K562 (cell line): Measurements from ENCODE around the gene POU2F3. TPM values are rescaled to one million over a fixed set of nuclear protein-coding genes. Genes with fewer than 3 reads are reported as not detected.
A peak's percentile ranks its signal among the peaks of the same experiment; 100 is the strongest.

ENCODE experiments used
- BRD9 ChIP-seq: fragments of 450-650 bp; IDR thresholded peaks from 2 replicates; pipeline ENCODE4 v1.6.1; 2018; ENCODE audit warnings: low read depth; ENCODE audit not compliant: partially characterized antibody
- CAMTA2 ChIP-seq: fragments of 250-450 bp; sonication (Bioruptor Pico); conservative IDR thresholded peaks from 2 replicates; pipeline ENCODE4 v1.5.1; 2022
- CHD1 ChIP-seq: fragments of 200-600 bp; sonication (generic); IDR thresholded peaks from one replicate; pipeline ENCODE4 v1.6.1; 2012; ENCODE audit warnings: mild to moderate bottlenecking, moderate library complexity, low read length, inconsistent platforms
- FOXK2 ChIP-seq, 2 experiments: fragments of 450-650 bp; IDR thresholded peaks in 1 of 2; conservative IDR thresholded peaks in 1 of 2; 2 replicates each; pipeline ENCODE4 v1.6.1; 2016; ENCODE audit warnings: low read depth in 2 of 2, mild to moderate bottlenecking in 1 of 2
- GATAD2B ChIP-seq: fragments of 450-650 bp; IDR thresholded peaks from 2 replicates; pipeline ENCODE4 v1.6.1; 2017; ENCODE audit warnings: mild to moderate bottlenecking, borderline replicate concordance
- GTF2A2 ChIP-seq: IDR thresholded peaks from 2 replicates; pipeline ENCODE4 v1.6.1; 2016; ENCODE audit warnings: mild to moderate bottlenecking, missing genetic modification characterization, missing compliant biosample characterization
- HIVEP1 ChIP-seq: fragments of 250-450 bp; sonication (Bioruptor Pico); IDR thresholded peaks from 2 replicates; pipeline ENCODE4 v1.4.0; 2020; ENCODE audit warnings: mild to moderate bottlenecking
- KLF6 ChIP-seq: fragments of 250-450 bp; sonication (Bioruptor Pico); IDR thresholded peaks from 2 replicates; pipeline ENCODE4 v1.4.0; 2020; ENCODE audit warnings: mild to moderate bottlenecking, moderate library complexity, borderline replicate concordance
- LARP7 ChIP-seq: fragments of 450-650 bp; IDR thresholded peaks from 2 replicates; pipeline ENCODE4 v1.6.1; 2016
- NFIX ChIP-seq: fragments of 250-450 bp; sonication (Bioruptor Pico); IDR thresholded peaks from 2 replicates; pipeline ENCODE4 v1.4.0; 2020; ENCODE audit warnings: low read depth, mild to moderate bottlenecking, moderate library complexity
- NFXL1 ChIP-seq: fragments of 450-650 bp; formaldehyde crosslinking; IDR thresholded peaks from 2 replicates; pipeline ENCODE4 v1.4.0; 2021; ENCODE audit warnings: mild to moderate bottlenecking
- NR4A1 ChIP-seq, 2 experiments: fragments of 250-450 bp in 1 of 2; fragments of 450-650 bp in 1 of 2; sonication (Bioruptor Pico) in 1 of 2; IDR thresholded peaks; 2 replicates each; pipeline versions ENCODE4 v1.4.0 to v1.6.1; 2016 to 2020; ENCODE audit warnings: mild to moderate bottlenecking in 2 of 2, missing compliant biosample characterization in 1 of 2, missing genetic modification characterization in 1 of 2, moderate library complexity in 1 of 2
- SIN3B ChIP-seq: fragments of 450-650 bp; IDR thresholded peaks from 2 replicates; pipeline ENCODE4 v1.6.1; 2017; ENCODE audit warnings: low read depth, mild to moderate bottlenecking, moderate library complexity
- SMARCA5 ChIP-seq: fragments of 450-650 bp; IDR thresholded peaks from 2 replicates; pipeline ENCODE4 v1.6.1; 2016
- SRSF9 ChIP-seq: fragments of 200-400 bp; formaldehyde crosslinking; IDR thresholded peaks from 2 replicates; pipeline ENCODE4 v1.6.1; 2017; ENCODE audit warnings: low read depth, low read length, borderline replicate concordance
- TCF3 ChIP-seq: sonication (generic); formaldehyde crosslinking; IDR thresholded peaks from 2 replicates; pipeline ENCODE4 v1.4.0; 2020; ENCODE audit warnings: mild to moderate bottlenecking, missing genetic modification reagents
- ZBTB43 ChIP-seq: sonication (generic); formaldehyde crosslinking; IDR thresholded peaks from 2 replicates; pipeline ENCODE4 v1.8.0; 2023; ENCODE audit warnings: mild to moderate bottlenecking, missing genetic modification reagents
- ZNF143 ChIP-seq: sonication (generic); formaldehyde crosslinking; IDR thresholded peaks from 2 replicates; pipeline ENCODE4 v1.9.0; 2022; ENCODE audit warnings: mild to moderate bottlenecking, missing genetic modification reagents
- ZNF655 ChIP-seq: fragments of 250-450 bp; sonication (Bioruptor Pico); IDR thresholded peaks from 2 replicates; pipeline ENCODE4 v1.5.0; 2021
- ZNF740 ChIP-seq, 3 experiments: fragments of 200-800 bp in 1 of 3; sonication (Bioruptor generic) in 1 of 3; sonication (generic) in 1 of 3; formaldehyde crosslinking in 1 of 3; IDR thresholded peaks; 2 replicates each; pipeline versions ENCODE4 v1.6.1 to v1.8.0; 2016 to 2022; ENCODE audit warnings: mild to moderate bottlenecking in 2 of 3, missing compliant biosample characterization in 2 of 3, missing genetic modification characterization in 2 of 3, missing genetic modification reagents in 1 of 3
- polyA plus RNA-seq, 8 experiments: library from polyadenylated mRNA; depleted of rRNA in 4 of 8; stranded (reverse) in 5 of 8; unstranded in 3 of 8; fragments of >200 nt; fragmentation: Nextera tagmentation in 2 of 8; fragmentation: Illumina TruSeq in 1 of 8; extraction: Ambion mirVana in 2 of 8; extraction: Trizol in 1 of 8; gene quantifications; 2 replicates each; pipeline versions ENCODE4 v1.2.1 to v1.2.3, GENCODE V29; 2011 to 2014; ENCODE audit warnings: inconsistent platforms in 1 of 8, missing spikeins in 1 of 8
- total RNA-seq, 7 experiments: library from RNA; depleted of rRNA in 6 of 7; stranded (reverse); fragments of >200 nt in 6 of 7; fragmentation: Illumina TruSeq in 2 of 7; extraction: Trizol in 2 of 7; gene quantifications; 2 replicates each; pipeline versions ENCODE4 v1.2.1 to v1.2.3, GENCODE V29; 2011 to 2021; ENCODE audit warnings: low replicate concordance in 1 of 7
- TF ChIP-seq, protein P1 (sequence below): sonication (generic); IDR thresholded peaks from 2 replicates; pipeline ENCODE4 v1.6.1; 2016
- TF ChIP-seq, protein P2 (sequence below): fragments of 250-450 bp; sonication (Bioruptor Pico); IDR thresholded peaks from 2 replicates; pipeline ENCODE4 v1.5.1; 2021; ENCODE audit warnings: mild to moderate bottlenecking

The POU2F3 gene
- total and polyA plus RNA-seq, 9 of the 15 experiments (the other 6 are each of a cell fraction or from before 2014, with no cell fraction given), result not detected

- TF ChIP-seq, protein P1, sequence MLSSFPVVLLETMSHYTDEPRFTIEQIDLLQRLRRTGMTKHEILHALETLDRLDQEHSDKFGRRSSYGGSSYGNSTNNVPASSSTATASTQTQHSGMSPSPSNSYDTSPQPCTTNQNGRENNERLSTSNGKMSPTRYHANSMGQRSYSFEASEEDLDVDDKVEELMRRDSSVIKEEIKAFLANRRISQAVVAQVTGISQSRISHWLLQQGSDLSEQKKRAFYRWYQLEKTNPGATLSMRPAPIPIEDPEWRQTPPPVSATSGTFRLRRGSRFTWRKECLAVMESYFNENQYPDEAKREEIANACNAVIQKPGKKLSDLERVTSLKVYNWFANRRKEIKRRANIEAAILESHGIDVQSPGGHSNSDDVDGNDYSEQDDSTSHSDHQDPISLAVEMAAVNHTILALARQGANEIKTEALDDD, result peak; percentile 95
- TF ChIP-seq NR4A1 (CRISPR knock-in tag; IDR thresholded peaks at IDR 0.05), result no peak
- no peak for TF ChIP-seq NR4A1 (tag; IDR thresholded peaks at IDR 0.05)
- peak; percentile 63 for TF ChIP-seq BRD9
- TF ChIP-seq TCF3, result peak; percentile 97
- TF ChIP-seq NFXL1 (CRISPR knock-in tag), result no peak
- no peak for TF ChIP-seq ZNF143 (CRISPR knock-in tag)
- TF ChIP-seq SIN3B, result 0 out of 2 replicates have a peak, but pooled peaks have one; percentile 17
- no peak for TF ChIP-seq ZBTB43 (CRISPR knock-in tag)
- peak; percentile 41; the same call in 1 of the 2 replicates for TF ChIP-seq KLF6 (CRISPR knock-in tag)
- TF ChIP-seq HIVEP1 (CRISPR knock-in tag), result no peak
- TF ChIP-seq CHD1, result no peak
- TF ChIP-seq CAMTA2 (CRISPR knock-in tag), result no peak
- no peak for TF ChIP-seq GTF2A2 (tag)
- no peak for TF ChIP-seq SMARCA5
- TF ChIP-seq SRSF9, result no peak
- TF ChIP-seq LARP7, result no peak
- peak; percentile 61 to 73; a peak in 1 of 4 replicates for TF ChIP-seq FOXK2 (conservative IDR thresholded peaks at IDR 0.05 in 1 of 2, IDR thresholded peaks at IDR 0.05 in 1 of 2; ENCODE audit: low read depth in 2 of 2)
- TF ChIP-seq ZNF655 (CRISPR knock-in tag), result no peak
- TF ChIP-seq, protein P2, sequence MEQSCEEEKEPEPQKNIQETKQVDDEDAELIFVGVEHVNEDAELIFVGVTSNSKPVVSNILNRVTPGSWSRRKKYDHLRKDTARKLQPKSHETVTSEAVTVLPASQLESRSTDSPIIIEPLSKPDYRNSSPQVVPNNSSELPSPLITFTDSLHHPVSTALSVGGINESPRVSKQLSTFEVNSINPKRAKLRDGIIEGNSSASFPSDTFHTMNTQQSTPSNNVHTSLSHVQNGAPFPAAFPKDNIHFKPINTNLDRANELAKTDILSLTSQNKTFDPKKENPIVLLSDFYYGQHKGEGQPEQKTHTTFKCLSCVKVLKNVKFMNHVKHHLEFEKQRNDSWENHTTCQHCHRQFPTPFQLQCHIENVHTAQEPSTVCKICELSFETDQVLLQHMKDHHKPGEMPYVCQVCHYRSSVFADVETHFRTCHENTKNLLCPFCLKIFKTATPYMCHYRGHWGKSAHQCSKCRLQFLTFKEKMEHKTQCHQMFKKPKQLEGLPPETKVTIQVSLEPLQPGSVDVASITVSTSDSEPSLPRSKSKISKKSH (CRISPR knock-in tag), result no peak
- TF ChIP-seq GATAD2B, result no peak
- TF ChIP-seq NFIX (CRISPR knock-in tag), result no peak
- no peak for TF ChIP-seq ZNF740 (CRISPR knock-in tag; IDR thresholded peaks at IDR 0.05)
- TF ChIP-seq ZNF740 (tag; IDR thresholded peaks at IDR 0.05), result no peak
Observed at GRCh38 chr11:120339394-120339890, 99.5 kb downstream of the POU2F3 start (continued).
